ENCODE data around the gene REN. TPM values are rescaled to one million over a fixed set of nuclear protein-coding genes. Genes with fewer than 3 reads are reported as not detected.
A peak's percentile ranks its signal among the peaks of the same experiment; 100 is the strongest.

REN gene
- total RNA-seq, 4 donors from 2014 or later = 0.17 to 0.26 TPM; not detected in 2

- WGBS, 2 donors = 88 to 90% methylated on average over 12 of the region's 12 CpGs
- intact Hi-C loops (cut with DNase I; ENCODE audit: low total_unique reads) = no loop called here
- DNase-seq (ENCODE audit: low spot score in 2 of 2) = peak in 1 of 2 donors; percentile 67
- H3K4me3 ChIP-seq (ENCODE audit: low read depth, poor library complexity, severe bottlenecking) = no peak overlapping the region
- TF ChIP-seq POLR2A (IDR thresholded peaks at IDR 0.05) = no peak
- TF ChIP-seq CTCF (IDR thresholded peaks at IDR 0.05) = no peak
These were observed 35.4 kb upstream of the REN start for GRCh38 chr1:204201348-204202040.

- H3K4me3 ChIP-seq (ENCODE audit: low read depth, poor library complexity, severe bottlenecking) = no peak overlapping the region
- DNase-seq (ENCODE audit: low spot score in 2 of 2) = no peak
- WGBS, 2 donors = 81 to 86% methylated on average over 9 of the region's 9 CpGs
- intact Hi-C loops (cut with DNase I; ENCODE audit: low total_unique reads) = no loop called here
- TF ChIP-seq CTCF (IDR thresholded peaks at IDR 0.05) (no peak), POLR2A (IDR thresholded peaks at IDR 0.05) (no peak)
These were observed 33.4 kb upstream of the REN start for GRCh38 chr1:204199579-204199978.

GRCh38 chr1:204198348-204199340 lies 32.5 kb upstream of the REN start:
- no peak overlapping the region for H3K4me3 ChIP-seq (ENCODE audit: low read depth, poor library complexity, severe bottlenecking)
- intact Hi-C loops (cut with DNase I; ENCODE audit: low total_unique reads) = no loop called here
- TF ChIP-seq CTCF (IDR thresholded peaks at IDR 0.05) = no peak
- TF ChIP-seq POLR2A (IDR thresholded peaks at IDR 0.05) = no peak
- no peak for DNase-seq (ENCODE audit: low spot score in 2 of 2)
- 54 to 58% methylated on average over 17 of the region's 18 CpGs for WGBS, 2 donors

- 83 to 85% methylated on average over 5 of the region's 5 CpGs for WGBS, 2 donors
- no peak for DNase-seq (ENCODE audit: low spot score in 2 of 2)
- no peak overlapping the region for H3K4me3 ChIP-seq (ENCODE audit: low read depth, poor library complexity, severe bottlenecking)
- intact Hi-C loops (cut with DNase I; ENCODE audit: low total_unique reads) = no loop called here
- TF ChIP-seq POLR2A (IDR thresholded peaks at IDR 0.05) (no peak), CTCF (IDR thresholded peaks at IDR 0.05) (no peak)
These were observed 30.9 kb upstream of the REN start for GRCh38 chr1:204197068-204197467.

- WGBS, 2 donors = 53 to 57% methylated on average over 17 to 18 of the region's 18 CpGs
- no peak within 1 kb of the TSS for H3K4me3 ChIP-seq (ENCODE audit: low read depth, poor library complexity, severe bottlenecking)
- intact Hi-C loops (cut with DNase I; ENCODE audit: low total_unique reads) = no loop called here
- DNase-seq (ENCODE audit: low spot score in 2 of 2) = peak in 1 of 2 donors; percentile 70
- TF ChIP-seq POLR2A (IDR thresholded peaks at IDR 0.05) = no peak
- TF ChIP-seq CTCF (IDR thresholded peaks at IDR 0.05) = no peak
These were observed 30.1 kb upstream of the REN start, which contains the start of gene KISS1 for GRCh38 chr1:204196068-204196795. TSS of gene KISS1 (minus strand) at chr1:204196491. CDS start at chr1:204192876, 3,615 bp downstream.
